Measurements from ENCODE around the gene LYPD4.

GRCh38 chr19:41802770-41803169, 41.7 kb downstream of the LYPD4 start:
- TF ChIP-seq CTCF (optimal IDR thresholded peaks at IDR 0.05 in 1 of 3, IDR thresholded peaks at IDR 0.05 in 1 of 3, conservative IDR thresholded peaks at IDR 0.05 in 1 of 3; ENCODE audit: extremely low read depth in 1 of 3, insufficient read depth in 2 of 3, low read length in 3 of 3), result no peak
- no peak for TF ChIP-seq EZH2 (IDR thresholded peaks at IDR 0.05; ENCODE audit: low read length)
